K562 (cell line): ENCODE results near the gene TCHP. TPM values are rescaled to one million over a fixed set of nuclear protein-coding genes. Genes with fewer than 3 reads are reported as not detected.

Experiments used
- ASH1L ChIP-seq: fragments of 450-650 bp; IDR thresholded peaks from 2 replicates; pipeline ENCODE4 v1.6.1; 2018; ENCODE audit warnings: borderline replicate concordance, mild to moderate bottlenecking, low read depth; ENCODE audit not compliant: partially characterized antibody
- ATF1 ChIP-seq, 2 experiments: fragments of 450-650 bp in 1 of 2; IDR thresholded peaks; 2 replicates each; pipeline ENCODE4 v1.6.1; 2016; ENCODE audit warnings: missing compliant biosample characterization in 1 of 2, missing genetic modification characterization in 1 of 2
- MNT ChIP-seq, 2 experiments: fragments of 450-650 bp; conservative IDR thresholded peaks; 2 replicates each; pipeline ENCODE4 v1.6.1; 2017; ENCODE audit warnings: mild to moderate bottlenecking in 2 of 2, moderate library complexity in 2 of 2
- MYBL2 ChIP-seq, 2 experiments: fragments of 450-650 bp in 1 of 2; sonication (generic) in 1 of 2; formaldehyde crosslinking in 1 of 2; IDR thresholded peaks; 2 replicates each; pipeline versions ENCODE4 v1.6.1 to v1.8.1; 2017 to 2022; ENCODE audit warnings: borderline replicate concordance in 1 of 2, inconsistent platforms in 1 of 2, low read depth in 1 of 2, mild to moderate bottlenecking in 1 of 2, missing genetic modification reagents in 1 of 2, moderate library complexity in 1 of 2
- NFRKB ChIP-seq: fragments of 450-650 bp; IDR thresholded peaks from 2 replicates; pipeline ENCODE4 v1.6.1; 2016; ENCODE audit warnings: low read depth
- PHF8 ChIP-seq: fragments of 200-600 bp; sonication (generic); IDR thresholded peaks from 2 replicates; pipeline ENCODE4 v1.6.1; 2012; ENCODE audit warnings: mixed run types, mild to moderate bottlenecking, inconsistent platforms, low read length, moderate library complexity, borderline replicate concordance
- RFX7 ChIP-seq: fragments of 250-450 bp; sonication (Bioruptor Pico); IDR thresholded peaks from 2 replicates; pipeline ENCODE4 v1.5.1; 2021; ENCODE audit warnings: mild to moderate bottlenecking
- ZBTB11 ChIP-seq, 3 experiments: fragments of 200-800 bp in 1 of 3; fragments of 250-450 bp in 1 of 3; fragments of 450-650 bp in 1 of 3; sonication (Bioruptor Pico) in 1 of 3; sonication (Bioruptor generic) in 1 of 3; formaldehyde crosslinking in 1 of 3; IDR thresholded peaks; 2 replicates each; pipeline versions ENCODE4 v1.6.1 to v1.8.0; 2016 to 2022; ENCODE audit warnings: mild to moderate bottlenecking in 2 of 3, missing genetic modification characterization in 2 of 3, missing compliant biosample characterization in 1 of 3, moderate library complexity in 1 of 3
- polyA plus RNA-seq, 8 experiments: library from polyadenylated mRNA; depleted of rRNA in 4 of 8; stranded (reverse) in 5 of 8; unstranded in 3 of 8; fragments of >200 nt; fragmentation: Nextera tagmentation in 2 of 8; fragmentation: Illumina TruSeq in 1 of 8; extraction: Ambion mirVana in 2 of 8; extraction: Trizol in 1 of 8; gene quantifications; 2 replicates each; pipeline versions ENCODE4 v1.2.1 to v1.2.3, GENCODE V29; 2011 to 2014; ENCODE audit warnings: inconsistent platforms in 1 of 8, missing spikeins in 1 of 8
- total RNA-seq, 7 experiments: library from RNA; depleted of rRNA in 6 of 7; stranded (reverse); fragments of >200 nt in 6 of 7; fragmentation: Illumina TruSeq in 2 of 7; extraction: Trizol in 2 of 7; gene quantifications; 2 replicates each; pipeline versions ENCODE4 v1.2.1 to v1.2.3, GENCODE V29; 2011 to 2021; ENCODE audit warnings: low replicate concordance in 1 of 7
- TF ChIP-seq, protein P1 (sequence below): fragments of 250-450 bp; sonication (Bioruptor Pico); IDR thresholded peaks from 2 replicates; pipeline ENCODE4 v1.4.0; 2020; ENCODE audit warnings: mild to moderate bottlenecking, moderate library complexity, borderline replicate concordance
- TF ChIP-seq, protein P2 (sequence below): fragments of 250-450 bp; sonication (Bioruptor Pico); IDR thresholded peaks from 2 replicates; pipeline ENCODE4 v1.6.1; 2021; ENCODE audit warnings: mild to moderate bottlenecking
- TF ChIP-seq, protein P3 (sequence below): sonication (generic); formaldehyde crosslinking; IDR thresholded peaks from 2 replicates; pipeline ENCODE4 v1.8.1; 2023; ENCODE audit warnings: mild to moderate bottlenecking, missing genetic modification reagents

TCHP gene
- total and polyA plus RNA-seq, 9 of the 15 experiments (the other 6 are each of a cell fraction or from before 2014, with no cell fraction given) = 3.4 to 30.4 (median 19.7) TPM

- TF ChIP-seq, protein P1, sequence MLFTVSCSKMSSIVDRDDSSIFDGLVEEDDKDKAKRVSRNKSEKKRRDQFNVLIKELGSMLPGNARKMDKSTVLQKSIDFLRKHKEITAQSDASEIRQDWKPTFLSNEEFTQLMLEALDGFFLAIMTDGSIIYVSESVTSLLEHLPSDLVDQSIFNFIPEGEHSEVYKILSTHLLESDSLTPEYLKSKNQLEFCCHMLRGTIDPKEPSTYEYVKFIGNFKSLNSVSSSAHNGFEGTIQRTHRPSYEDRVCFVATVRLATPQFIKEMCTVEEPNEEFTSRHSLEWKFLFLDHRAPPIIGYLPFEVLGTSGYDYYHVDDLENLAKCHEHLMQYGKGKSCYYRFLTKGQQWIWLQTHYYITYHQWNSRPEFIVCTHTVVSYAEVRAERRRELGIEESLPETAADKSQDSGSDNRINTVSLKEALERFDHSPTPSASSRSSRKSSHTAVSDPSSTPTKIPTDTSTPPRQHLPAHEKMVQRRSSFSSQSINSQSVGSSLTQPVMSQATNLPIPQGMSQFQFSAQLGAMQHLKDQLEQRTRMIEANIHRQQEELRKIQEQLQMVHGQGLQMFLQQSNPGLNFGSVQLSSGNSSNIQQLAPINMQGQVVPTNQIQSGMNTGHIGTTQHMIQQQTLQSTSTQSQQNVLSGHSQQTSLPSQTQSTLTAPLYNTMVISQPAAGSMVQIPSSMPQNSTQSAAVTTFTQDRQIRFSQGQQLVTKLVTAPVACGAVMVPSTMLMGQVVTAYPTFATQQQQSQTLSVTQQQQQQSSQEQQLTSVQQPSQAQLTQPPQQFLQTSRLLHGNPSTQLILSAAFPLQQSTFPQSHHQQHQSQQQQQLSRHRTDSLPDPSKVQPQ (CRISPR knock-in tag) = no peak
- TF ChIP-seq ASH1L (no peak), MNT (conservative IDR thresholded peaks at IDR 0.05) (no peak), ATF1 (CRISPR knock-in tag; IDR thresholded peaks at IDR 0.05) (no peak), ATF1 (tag; IDR thresholded peaks at IDR 0.05) (peak; percentile 47; the same call in 1 of the 2 replicates), MYBL2 (IDR thresholded peaks at IDR 0.05; ENCODE audit: low read depth) (no peak), MYBL2 (CRISPR knock-in tag; IDR thresholded peaks at IDR 0.05; ENCODE audit: borderline replicate concordance) (no peak), NFRKB (no peak), PHF8 (peak; percentile 62; the same call in 1 of the 2 replicates), ZBTB11 (CRISPR knock-in tag; IDR thresholded peaks at IDR 0.05) (peak in 2 of 3 experiments; percentile 43 to 84; a peak in 3 of 6 replicates), RFX7 (CRISPR knock-in tag) (no peak)
- TF ChIP-seq, protein P2, sequence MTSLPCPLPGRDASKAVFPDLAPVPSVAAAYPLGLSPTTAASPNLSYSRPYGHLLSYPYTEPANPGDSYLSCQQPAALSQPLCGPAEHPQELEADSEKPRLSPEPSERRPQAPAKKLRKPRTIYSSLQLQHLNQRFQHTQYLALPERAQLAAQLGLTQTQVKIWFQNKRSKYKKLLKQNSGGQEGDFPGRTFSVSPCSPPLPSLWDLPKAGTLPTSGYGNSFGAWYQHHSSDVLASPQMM = no peak
- TF ChIP-seq, protein P3, sequence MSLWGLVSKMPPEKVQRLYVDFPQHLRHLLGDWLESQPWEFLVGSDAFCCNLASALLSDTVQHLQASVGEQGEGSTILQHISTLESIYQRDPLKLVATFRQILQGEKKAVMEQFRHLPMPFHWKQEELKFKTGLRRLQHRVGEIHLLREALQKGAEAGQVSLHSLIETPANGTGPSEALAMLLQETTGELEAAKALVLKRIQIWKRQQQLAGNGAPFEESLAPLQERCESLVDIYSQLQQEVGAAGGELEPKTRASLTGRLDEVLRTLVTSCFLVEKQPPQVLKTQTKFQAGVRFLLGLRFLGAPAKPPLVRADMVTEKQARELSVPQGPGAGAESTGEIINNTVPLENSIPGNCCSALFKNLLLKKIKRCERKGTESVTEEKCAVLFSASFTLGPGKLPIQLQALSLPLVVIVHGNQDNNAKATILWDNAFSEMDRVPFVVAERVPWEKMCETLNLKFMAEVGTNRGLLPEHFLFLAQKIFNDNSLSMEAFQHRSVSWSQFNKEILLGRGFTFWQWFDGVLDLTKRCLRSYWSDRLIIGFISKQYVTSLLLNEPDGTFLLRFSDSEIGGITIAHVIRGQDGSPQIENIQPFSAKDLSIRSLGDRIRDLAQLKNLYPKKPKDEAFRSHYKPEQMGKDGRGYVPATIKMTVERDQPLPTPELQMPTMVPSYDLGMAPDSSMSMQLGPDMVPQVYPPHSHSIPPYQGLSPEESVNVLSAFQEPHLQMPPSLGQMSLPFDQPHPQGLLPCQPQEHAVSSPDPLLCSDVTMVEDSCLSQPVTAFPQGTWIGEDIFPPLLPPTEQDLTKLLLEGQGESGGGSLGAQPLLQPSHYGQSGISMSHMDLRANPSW (CRISPR knock-in tag) = no peak
These were observed 19.8 kb upstream of the TCHP start, which contains the start of gene GLTP (continued) for GRCh38 chr12:109880043-109880931.
